Astrocyte (in vitro differentiated cells and primary cell): ENCODE data around the gene AZU1. TPM values are rescaled to one million over a fixed set of nuclear protein-coding genes. Genes with fewer than 3 reads are reported as not detected.

Experiments
- DNase-seq: peaks from one replicate; pipeline ENCODE4 v3.0.0-alpha.2; 2010; ENCODE audit warnings: low read depth
- FAIRE-seq: peaks from 2 replicates; lab custom pipeline; 2011; peaks lifted over from hg19 to GRCh38; lab: Jason Lieb, UNC
- H2AFZ ChIP-seq: 2 replicates; pipeline ENCODE4 v1.6.0; 2012; ENCODE audit warnings: low read depth, low read length, inconsistent platforms
- H3K27ac ChIP-seq: 2 replicates; pipeline ENCODE4 v1.5.1; 2011; ENCODE audit warnings: low read depth, low read length, inconsistent platforms
- H3K27me3 ChIP-seq: 2 replicates; pipeline ENCODE4 v1.6.0; 2011; ENCODE audit warnings: low read length, inconsistent platforms; ENCODE audit not compliant: insufficient read depth
- H3K36me3 ChIP-seq: 2 replicates; pipeline ENCODE4 v1.5.1; 2011; ENCODE audit warnings: low read length, inconsistent platforms; ENCODE audit not compliant: insufficient read depth
- H3K4me1 ChIP-seq: 2 replicates; pipeline ENCODE4 v1.5.1; 2011; ENCODE audit warnings: low read length, inconsistent platforms; ENCODE audit not compliant: insufficient read depth
- H3K4me2 ChIP-seq: 2 replicates; pipeline ENCODE4 v1.6.0; 2012; ENCODE audit warnings: low read length, inconsistent platforms
- H3K4me3 ChIP-seq: 2 replicates; pipeline ENCODE4 v1.5.1; 2011; ENCODE audit warnings: low read depth, mild to moderate bottlenecking, low read length, inconsistent platforms; ENCODE audit not compliant: insufficient read depth
- H3K79me2 ChIP-seq: 2 replicates; pipeline ENCODE4 v1.6.0; 2012; ENCODE audit warnings: mild to moderate bottlenecking, low read length, inconsistent platforms; ENCODE audit not compliant: insufficient read depth
- H3K9ac ChIP-seq: 2 replicates; pipeline ENCODE4 v1.6.0; 2012; ENCODE audit warnings: mild to moderate bottlenecking, low read length, inconsistent platforms
- H3K9me3 ChIP-seq: 2 replicates; pipeline ENCODE4 v1.5.1; 2012; ENCODE audit warnings: low read depth, mild to moderate bottlenecking, low read length, inconsistent platforms; ENCODE audit not compliant: insufficient read depth
- H4K20me1 ChIP-seq: 2 replicates; pipeline ENCODE4 v1.6.0; 2012; ENCODE audit warnings: low read length, inconsistent platforms; ENCODE audit not compliant: insufficient read depth
- H3K27ac Mint-ChIP-seq: one replicate; pipeline ENCODE4 v1.8.0; 2021; ENCODE audit warnings: mild to moderate bottlenecking, mixed read lengths; ENCODE audit not compliant: unreplicated experiment
- H3K27me3 Mint-ChIP-seq: one replicate; pipeline ENCODE4 v1.8.0; 2021; ENCODE audit warnings: low read depth, mixed read lengths; ENCODE audit not compliant: unreplicated experiment
- H3K36me3 Mint-ChIP-seq: one replicate; pipeline ENCODE4 v1.8.0; 2021; ENCODE audit warnings: low read depth, mixed read lengths; ENCODE audit not compliant: unreplicated experiment
- H3K4me1 Mint-ChIP-seq: one replicate; pipeline ENCODE4 v1.8.0; 2021; ENCODE audit warnings: low read depth, mixed read lengths; ENCODE audit not compliant: unreplicated experiment
- H3K4me3 Mint-ChIP-seq: one replicate; pipeline ENCODE4 v1.8.0; 2021; ENCODE audit warnings: mild to moderate bottlenecking, moderate library complexity, mixed read lengths; ENCODE audit not compliant: unreplicated experiment
- H3K9me3 Mint-ChIP-seq: one replicate; pipeline ENCODE4 v1.8.0; 2021; ENCODE audit warnings: mild to moderate bottlenecking, mixed read lengths; ENCODE audit not compliant: unreplicated experiment
- EZH2 ChIP-seq: IDR thresholded peaks from 2 replicates; pipeline ENCODE4 v1.6.1; 2012; ENCODE audit warnings: mild to moderate bottlenecking, low read length, inconsistent platforms; ENCODE audit not compliant: insufficient read depth
- total RNA-seq: library from RNA; stranded (reverse); gene quantifications from 2 replicates; pipeline ENCODE4 v1.2.1, GENCODE V29; 2021
- TF ChIP-seq, protein P1 (sequence below): IDR thresholded peaks from 2 replicates; pipeline ENCODE4 v1.5.1; 2011; ENCODE audit warnings: low read depth, mild to moderate bottlenecking, inconsistent platforms, low read length, moderate library complexity; ENCODE audit not compliant: insufficient read depth

Gene AZU1
- total RNA-seq, 1 donor from 2014 or later = 1.00 TPM

DNA sequence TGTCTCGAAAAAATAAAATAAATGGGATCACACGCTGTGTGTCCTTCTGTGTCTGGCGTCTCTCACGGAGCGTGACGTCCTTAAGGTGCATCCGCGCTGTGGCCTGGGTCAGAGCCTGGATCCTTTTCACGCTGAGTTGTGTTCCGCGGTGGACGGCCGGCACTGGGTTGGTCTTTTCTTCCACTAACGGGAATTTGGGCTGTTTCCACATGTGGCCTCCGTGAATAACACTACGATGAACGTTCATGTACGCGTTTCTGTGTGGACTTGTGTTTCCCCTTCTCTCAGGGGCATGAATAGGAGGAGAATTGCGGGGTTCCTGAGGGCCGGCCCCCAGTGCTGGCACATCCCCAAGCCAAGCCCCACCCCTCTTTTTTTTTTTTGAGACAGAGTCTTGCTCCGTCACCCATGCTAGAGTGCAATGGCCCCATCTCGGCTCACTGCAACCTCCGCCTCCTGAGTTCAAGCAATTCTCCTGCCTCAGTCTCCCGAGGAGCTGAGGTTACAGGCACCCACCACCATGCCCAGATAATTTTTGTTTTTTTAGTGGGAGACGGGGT is 36.5 kb upstream of the AZU1 start:
- Histone ChIP-seq H3K4me3 (no peak overlapping the region), H3K4me2 (no peak overlapping the region), H3K27me3 (no peaks in the 10 kb centered on the region), H2AFZ (no peak overlapping the region), H3K9ac (no peak overlapping the region), H3K27ac (no peak overlapping the region), H3K9me3 (no peaks in the 10 kb centered on the region), H3K4me1 (no peaks in the 10 kb centered on the region), H3K36me3 (no peaks in the 10 kb centered on the region), H4K20me1 (no peaks in the 10 kb centered on the region), H3K79me2 (no peaks in the 10 kb centered on the region)
- H3K36me3 Mint-ChIP-seq = no peaks in the 10 kb centered on the region
- H3K27ac Mint-ChIP-seq = no peak overlapping the region
- H3K9me3 Mint-ChIP-seq = no peaks in the 10 kb centered on the region
- FAIRE-seq (no peak), DNase-seq (no peak)
- H3K27me3 Mint-ChIP-seq = no peaks in the 10 kb centered on the region
- peaks cover 10% of the 10 kb centered on the region for H3K4me1 Mint-ChIP-seq
- no peak overlapping the region for H3K4me3 Mint-ChIP-seq
- TF ChIP-seq, protein P1, sequence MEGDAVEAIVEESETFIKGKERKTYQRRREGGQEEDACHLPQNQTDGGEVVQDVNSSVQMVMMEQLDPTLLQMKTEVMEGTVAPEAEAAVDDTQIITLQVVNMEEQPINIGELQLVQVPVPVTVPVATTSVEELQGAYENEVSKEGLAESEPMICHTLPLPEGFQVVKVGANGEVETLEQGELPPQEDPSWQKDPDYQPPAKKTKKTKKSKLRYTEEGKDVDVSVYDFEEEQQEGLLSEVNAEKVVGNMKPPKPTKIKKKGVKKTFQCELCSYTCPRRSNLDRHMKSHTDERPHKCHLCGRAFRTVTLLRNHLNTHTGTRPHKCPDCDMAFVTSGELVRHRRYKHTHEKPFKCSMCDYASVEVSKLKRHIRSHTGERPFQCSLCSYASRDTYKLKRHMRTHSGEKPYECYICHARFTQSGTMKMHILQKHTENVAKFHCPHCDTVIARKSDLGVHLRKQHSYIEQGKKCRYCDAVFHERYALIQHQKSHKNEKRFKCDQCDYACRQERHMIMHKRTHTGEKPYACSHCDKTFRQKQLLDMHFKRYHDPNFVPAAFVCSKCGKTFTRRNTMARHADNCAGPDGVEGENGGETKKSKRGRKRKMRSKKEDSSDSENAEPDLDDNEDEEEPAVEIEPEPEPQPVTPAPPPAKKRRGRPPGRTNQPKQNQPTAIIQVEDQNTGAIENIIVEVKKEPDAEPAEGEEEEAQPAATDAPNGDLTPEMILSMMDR = no peak
- no peak for TF ChIP-seq EZH2

DNA sequence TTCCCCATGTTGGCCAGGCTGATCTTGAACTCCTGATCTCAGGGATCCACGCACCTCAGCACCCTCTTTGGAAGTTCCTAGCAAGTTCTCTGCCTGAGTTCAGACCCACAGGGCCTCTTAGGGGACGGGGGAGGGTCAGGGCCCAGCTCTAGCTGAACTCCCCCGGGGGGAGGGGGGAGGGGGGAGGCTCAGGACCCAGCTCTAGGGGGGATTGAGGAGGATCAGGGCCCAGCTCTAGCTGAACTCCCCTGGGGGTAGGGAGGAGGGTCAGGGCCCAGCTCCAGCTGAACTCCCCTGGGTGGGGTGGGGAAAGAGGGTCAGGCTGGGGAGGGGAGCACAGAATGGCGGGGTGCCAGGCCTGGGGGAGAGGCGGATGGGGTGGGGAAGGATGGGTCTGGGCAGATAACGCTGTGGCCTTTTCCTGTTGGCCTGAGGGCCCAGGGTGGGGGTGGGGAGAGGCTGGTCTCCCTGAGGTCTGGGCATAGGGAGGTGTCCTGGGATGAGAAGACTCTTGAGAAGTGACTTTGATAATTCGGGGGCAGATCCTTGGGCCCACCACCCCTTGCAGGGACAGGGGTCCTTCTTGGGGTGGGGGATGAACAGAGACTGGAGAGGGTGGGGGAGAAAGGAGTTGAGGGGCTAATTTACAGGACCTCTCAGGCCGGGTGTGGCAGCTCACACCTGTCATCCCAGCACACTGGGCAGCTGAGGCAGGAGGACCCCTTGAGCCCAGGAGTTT is 35.9 kb upstream of the AZU1 start:
- Histone ChIP-seq H3K9me3 (no peaks in the 10 kb centered on the region), H3K4me1 (no peaks in the 10 kb centered on the region), H3K79me2 (no peaks in the 10 kb centered on the region), H3K27ac (no peak overlapping the region), H2AFZ (no peak overlapping the region), H4K20me1 (no peaks in the 10 kb centered on the region), H3K36me3 (no peaks in the 10 kb centered on the region), H3K4me2 (no peak overlapping the region), H3K27me3 (no peaks in the 10 kb centered on the region), H3K4me3 (no peak overlapping the region), H3K9ac (no peak overlapping the region)
- Mint-ChIP-seq H3K9me3 (no peaks in the 10 kb centered on the region), H3K27ac (no peak overlapping the region), H3K4me3 (no peak overlapping the region), H3K27me3 (no peaks in the 10 kb centered on the region), H3K36me3 (no peaks in the 10 kb centered on the region), H3K4me1 (peaks cover 11% of the 10 kb centered on the region)
- TF ChIP-seq, protein P1 = no peak
- TF ChIP-seq EZH2 = no peak
- FAIRE-seq (no peak), DNase-seq (no peak)
